HG02571 (cell line): ENCODE results near the gene FANCE.

Experiments used
- ATAC-seq: cut with Tn5 transposase; IDR thresholded peaks from one replicate; pipeline ENCODE4 v1.9.1; 2021; ENCODE audit warnings: mild to moderate bottlenecking, moderate library complexity; ENCODE audit not compliant: unreplicated experiment

FANCE gene, protein sequence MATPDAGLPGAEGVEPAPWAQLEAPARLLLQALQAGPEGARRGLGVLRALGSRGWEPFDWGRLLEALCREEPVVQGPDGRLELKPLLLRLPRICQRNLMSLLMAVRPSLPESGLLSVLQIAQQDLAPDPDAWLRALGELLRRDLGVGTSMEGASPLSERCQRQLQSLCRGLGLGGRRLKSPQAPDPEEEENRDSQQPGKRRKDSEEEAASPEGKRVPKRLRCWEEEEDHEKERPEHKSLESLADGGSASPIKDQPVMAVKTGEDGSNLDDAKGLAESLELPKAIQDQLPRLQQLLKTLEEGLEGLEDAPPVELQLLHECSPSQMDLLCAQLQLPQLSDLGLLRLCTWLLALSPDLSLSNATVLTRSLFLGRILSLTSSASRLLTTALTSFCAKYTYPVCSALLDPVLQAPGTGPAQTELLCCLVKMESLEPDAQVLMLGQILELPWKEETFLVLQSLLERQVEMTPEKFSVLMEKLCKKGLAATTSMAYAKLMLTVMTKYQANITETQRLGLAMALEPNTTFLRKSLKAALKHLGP

DNA sequence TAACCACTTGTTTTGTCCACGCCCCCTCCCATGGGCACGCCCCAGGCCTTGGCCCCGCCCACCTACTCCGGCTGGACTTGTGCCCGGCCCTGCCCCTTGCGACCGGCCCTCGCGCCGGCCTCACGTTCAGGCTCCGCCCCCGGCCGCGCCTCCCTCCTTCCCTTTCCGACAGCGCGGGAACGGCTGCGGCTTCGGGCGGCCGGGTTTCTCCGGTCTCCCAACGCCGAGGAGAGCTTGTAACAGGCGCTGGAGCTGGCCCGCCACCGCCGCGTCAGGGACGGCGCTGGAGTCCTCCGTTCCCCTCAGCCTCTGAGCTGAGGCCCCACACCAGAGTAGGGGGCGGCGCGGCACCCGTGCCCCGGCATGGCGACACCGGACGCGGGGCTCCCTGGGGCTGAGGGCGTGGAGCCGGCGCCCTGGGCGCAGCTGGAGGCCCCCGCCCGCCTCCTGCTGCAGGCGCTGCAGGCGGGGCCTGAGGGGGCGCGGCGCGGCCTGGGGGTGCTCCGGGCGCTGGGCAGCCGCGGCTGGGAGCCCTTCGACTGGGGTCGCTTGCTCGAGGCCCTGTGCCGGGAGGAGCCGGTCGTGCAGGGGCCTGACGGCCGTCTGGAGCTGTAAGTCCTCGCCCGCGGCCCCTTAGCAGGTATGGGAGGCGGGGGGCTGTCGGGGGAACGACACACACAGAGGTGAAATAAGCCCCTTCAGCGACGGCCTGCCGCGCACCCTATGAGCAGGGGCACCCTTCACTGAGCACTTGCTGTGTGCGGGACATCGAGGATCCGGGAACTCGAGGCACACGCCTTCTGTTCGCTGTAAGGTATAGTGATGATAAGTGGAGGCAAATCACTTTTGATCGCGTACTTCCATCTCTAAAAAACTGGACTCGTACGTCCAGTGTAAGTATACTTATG is at the start of gene FANCE:
Gene FANCE (plus strand): TSS at position 156 of the 908 bp plus-strand sequence. CDS start 208 bp downstream, at position 364.
- ATAC-seq: peak; percentile 79

DNA sequence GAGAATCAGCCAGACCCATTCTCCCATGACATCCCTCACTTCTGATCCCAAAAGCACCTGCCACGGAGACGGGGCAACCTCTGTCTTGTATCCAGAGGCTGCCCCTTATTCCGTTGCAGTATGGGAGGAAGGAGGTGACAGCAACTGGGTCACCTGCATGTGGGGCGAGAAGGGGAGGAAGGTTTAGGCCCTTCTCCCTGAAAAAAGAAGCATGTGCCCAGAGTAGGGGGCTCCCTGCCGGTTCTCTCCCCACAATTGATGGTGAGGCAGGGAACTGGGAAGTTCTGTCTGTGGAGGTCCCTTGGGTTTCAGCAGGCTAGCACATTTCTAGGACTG is 49.3 kb upstream of the FANCE start:
- no peak for ATAC-seq

DNA sequence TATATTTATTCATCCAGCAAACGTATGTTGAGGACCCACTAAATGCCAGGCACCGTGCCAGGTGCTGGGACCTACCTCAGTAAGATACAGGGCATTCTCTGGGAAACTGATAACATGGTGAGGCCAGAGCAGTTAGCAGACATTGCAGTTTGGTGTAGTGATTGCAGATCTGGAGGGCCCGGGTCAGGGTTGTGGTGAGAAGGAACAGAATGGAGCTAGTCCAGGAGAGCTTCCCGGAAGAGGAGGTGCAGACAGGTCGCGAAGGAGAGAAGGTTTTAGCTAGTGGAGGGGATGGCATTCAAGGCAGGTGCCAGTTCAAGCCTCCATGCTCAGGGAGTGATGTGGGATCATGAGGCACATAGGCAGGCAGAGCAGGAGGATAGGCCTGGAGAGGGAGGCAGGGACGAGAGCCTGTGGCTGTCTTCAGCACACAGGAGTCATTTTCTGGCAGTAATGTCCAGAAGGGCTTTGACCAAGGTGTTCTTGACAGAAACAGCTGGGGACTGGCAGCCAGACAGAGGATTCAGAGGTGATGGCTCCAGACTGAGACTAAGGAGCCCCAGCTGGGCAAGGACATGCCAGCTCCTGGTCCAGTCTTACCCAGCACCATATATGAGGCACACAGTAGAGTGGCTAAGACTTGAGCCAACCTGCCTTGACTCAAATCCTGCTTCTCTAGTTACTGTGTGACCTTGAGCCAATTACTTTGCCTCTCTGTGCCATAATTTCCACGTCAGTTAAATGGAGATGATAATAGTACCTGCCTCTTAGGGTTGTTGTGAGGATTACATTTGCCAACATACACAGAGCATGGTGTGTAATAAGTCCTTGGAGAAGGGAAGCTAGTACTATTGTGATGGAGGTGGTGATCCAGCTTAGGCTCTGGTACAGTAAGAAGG is 48.3 kb upstream of the FANCE start:
- ATAC-seq: no peak

DNA sequence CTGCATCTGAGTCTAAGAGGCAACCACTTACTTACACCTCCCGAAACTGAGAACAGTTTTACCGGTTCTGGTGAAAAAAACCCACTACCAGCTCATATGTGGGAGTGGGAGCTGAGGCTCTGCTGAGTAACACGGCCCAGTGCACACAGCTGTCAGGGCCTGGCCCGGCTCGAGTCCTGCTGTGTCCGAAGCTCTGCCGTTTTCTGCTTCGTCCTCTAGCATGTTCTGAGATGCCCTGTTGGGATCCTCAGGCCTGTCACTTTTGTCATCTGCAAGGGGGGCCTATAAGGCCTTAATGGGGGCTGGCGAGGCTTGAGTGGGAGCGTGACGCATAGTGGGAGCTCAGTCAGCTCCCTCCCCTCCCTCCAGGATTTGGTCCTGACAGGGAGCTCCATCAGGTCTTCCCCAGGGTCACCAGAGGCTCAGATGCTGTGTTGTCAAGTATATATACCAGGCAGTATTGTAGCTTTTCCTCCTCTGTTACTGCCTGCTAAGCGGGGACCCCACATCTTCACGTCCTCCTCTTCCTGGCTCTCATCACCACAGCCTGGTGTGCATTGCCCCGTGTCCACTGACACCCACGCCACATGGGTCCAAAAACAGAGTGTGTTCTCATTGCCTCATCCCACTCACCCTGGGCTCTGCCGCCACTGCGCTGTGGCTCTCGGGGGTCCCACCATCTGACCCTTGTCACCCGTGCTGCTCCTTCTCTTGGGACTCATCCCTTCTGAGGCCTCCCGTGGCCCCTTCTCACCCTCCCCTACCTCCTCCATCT is 45.2 kb upstream of the FANCE start:
- ATAC-seq: no peak

DNA sequence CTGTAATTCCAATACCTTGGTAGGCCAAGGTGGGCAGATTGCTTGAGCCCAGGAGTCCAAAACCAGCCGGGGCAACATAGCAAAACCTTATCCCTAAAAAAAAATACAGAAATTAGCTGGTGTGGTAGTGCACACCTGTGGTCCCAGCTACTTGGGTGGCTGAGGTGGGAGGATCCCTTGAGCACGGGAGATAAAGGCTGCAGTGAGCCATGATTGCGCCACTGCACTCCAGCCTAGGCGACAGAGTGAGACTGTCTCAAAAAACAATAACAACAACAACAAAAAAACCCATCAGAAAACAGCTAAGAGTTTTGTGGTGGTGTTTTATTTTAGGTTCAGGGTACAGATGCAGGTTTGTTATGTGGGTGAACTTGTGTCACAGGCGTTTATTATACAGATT is 42.9 kb upstream of the FANCE start:
- no peak for ATAC-seq

DNA sequence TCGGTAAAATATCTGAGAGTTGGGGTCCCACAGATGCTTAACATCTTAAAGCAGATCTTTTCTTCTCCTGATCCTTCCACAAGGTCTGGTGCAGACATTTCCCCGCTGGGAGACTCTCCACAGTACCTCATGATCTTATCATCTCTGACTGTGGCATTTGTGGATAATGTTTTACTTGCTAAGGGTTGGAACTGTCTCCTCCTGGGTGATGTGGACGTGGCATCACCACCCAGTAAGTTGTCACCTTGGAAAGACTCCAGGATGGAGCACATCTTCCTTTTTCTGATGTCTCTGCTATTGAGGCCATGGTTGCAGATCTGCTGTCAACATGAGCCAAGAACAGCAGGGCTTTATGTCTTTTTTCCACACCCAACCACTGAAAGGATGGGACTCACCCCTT is 42.0 kb upstream of the FANCE start:
- no peak for ATAC-seq

DNA sequence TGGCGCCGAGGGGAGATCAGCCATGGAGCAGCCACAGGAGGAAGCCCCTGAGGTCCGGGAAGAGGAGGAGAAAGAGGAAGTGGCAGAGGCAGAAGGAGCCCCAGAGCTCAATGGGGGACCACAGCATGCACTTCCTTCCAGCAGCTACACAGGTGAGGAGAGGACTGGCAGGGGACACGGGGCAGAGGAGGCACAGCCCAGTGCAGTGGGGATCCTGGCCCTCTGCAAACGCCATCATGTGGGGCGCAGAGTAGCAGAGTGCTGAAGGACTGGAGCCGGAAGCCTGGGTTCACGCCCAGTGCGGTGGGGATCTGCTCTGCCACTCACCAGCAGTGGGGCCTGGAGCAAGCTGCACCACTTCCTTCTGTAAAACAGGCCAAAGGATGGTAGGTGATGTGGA is 41.1 kb upstream of the FANCE start:
- ATAC-seq: no peak

DNA sequence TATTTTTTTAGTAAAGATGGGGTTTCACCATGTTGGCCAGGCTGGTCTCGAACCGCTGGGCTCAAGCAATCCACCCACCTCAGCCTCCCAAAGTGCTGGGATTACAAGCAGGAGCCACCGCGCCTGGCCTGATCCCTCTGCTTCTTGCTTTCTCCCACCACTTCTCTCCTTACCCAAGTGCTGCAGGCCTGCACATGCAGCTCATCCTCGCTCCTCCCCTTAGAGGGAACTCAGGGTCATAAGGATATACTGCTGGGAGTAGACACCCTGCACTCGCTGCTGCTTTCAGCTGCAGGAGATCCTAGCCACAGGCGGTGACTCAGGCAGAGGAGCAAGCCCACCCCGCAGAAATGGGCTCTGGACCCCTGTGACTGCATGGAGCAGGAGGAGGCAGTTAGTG is 40.0 kb upstream of the FANCE start:
- ATAC-seq: no peak

DNA sequence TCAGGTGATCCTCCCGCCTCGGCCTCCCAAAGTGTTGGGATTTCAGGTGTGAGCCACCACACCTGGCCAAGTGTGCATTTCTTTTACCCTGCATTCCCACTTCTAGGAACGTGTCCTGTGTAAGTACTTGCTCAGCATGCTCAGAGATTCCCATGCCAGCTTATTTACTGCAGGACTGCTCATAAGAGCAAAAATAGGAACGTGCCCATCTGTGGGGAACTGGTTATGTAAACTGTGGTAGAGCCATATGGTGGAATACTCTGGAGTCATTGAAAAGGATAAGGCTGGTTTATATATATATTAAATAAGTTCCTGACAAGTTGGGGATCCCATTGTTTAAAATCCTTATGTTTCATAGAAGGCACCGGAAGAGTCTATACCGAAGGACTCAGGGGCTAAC is 38.2 kb upstream of the FANCE start:
- no peak for ATAC-seq

DNA sequence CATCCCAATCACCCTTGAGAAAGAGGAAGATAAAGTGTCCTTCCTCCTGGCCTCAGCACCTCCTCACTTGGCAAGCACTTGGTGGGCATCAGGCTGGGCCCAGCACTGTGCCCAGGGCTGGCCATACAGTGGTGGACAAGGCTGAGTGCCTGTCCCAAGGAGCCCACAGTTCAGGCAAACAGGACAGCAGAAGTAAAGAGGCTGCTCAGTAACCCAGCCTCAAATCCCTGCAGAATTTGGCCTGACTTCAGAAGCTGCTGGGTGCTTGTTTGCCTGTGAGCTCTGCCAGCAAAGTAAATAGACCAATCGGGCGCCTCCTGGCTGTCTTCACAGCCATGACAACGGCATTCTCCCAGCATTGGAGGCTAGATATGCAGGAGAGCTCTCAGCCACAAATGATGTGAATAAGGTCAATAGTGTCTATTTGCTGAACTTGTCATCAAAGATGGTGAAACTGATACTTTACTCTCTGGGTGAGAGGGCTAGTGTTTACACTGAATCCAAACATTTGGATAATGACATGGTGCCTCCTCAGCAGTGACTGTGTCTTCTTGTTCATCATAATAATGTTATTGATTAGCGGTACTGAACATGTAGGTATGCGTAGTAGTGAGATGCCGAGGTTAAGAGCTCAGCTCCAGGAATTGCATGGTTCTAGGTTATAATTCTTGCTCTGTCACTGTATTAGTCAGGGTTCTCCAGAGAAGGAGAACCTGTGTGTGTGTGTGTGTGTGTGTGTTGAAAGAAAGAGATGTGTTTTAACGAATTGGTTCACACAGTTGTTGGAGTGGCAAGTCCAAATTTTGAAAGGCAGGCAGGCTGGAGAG is 36.9 kb upstream of the FANCE start:
- no peak for ATAC-seq

DNA sequence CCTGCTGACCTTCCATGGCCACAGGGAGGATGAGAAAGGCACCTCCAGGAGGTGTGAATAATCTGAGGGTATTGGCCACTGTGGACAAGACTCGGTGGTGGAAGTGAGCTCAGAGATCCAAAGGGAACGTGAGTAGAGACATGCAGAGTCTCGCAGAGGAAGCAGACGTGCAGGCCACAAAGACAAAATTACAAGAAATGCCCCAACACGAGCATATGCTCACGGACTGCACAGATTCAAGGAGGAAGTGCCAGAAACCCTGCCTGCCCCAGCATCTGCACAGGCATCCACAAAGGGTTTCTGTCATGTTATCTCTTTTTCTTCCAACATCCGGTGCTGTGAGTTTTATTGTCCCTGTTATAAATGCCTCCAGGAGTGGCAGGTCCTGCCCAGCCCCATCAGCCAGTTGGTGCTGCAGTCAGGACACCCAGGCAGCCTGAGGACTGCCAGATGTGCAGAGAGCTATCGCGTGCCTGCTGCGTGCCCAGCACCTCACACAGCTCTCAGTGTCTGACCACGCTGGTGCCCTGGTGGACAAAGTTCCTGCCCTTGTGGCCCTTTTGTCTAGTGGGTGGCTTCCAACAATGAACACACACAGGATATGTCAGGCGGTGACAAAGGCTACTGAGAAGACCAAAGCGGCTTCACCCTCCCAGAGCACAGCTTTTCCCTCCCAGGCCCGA is 34.0 kb upstream of the FANCE start:
- ATAC-seq: no peak

DNA sequence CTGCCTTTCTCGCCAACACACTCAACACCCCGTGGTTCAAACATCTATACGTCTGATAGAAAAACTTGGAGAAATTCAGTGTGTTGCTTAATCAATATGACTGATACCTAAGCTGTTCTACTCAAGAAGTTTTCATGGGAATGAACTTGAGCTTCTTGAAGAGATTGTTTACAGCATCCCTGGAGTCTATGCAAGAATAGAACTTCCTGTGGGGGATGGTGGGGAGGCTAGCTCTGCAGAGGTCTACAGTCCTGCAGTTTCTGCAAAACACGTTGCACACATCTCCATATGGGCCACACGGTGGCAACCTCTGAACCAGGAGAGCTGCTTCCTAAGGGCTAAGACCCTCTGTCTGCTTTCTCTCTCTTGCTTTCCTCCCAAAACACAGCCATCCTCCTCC is 32.7 kb upstream of the FANCE start:
- no peak for ATAC-seq

DNA sequence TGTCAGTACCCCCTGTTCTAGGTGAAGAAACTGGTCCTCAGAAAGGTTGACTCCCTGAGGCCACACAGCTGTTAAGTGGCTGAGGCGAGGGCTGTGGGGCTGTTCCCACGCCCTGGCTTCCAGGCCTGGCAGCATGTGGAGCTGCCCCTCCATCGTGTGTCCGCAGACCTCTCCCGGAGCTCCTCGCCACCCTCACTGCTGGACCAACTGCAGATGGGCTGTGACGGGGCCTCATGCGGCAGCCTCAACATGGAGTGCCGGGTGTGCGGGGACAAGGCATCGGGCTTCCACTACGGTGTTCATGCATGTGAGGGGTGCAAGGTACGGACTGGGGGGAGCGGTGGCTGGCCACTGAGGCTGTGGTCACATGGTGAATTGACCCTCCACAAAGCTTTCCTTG is 32.2 kb upstream of the FANCE start:
- ATAC-seq: no peak

DNA sequence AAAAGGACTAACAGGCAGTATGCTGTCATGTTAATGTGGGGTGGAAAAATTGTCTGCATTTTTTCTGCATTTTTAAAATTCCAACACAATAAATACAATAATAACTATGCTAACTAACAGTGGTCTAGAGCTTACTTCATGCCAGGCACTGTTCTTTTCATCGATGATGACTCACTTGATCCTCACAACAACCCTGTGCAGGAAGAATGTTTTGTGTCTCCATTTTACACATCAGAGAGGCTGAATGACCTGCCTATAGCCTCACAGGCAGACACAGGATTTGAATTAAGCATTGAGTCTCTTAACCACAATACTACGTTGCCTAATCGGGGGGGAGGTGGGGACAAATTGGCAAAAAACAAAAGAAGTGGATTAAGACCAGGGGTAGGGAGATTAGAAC is 26.9 kb upstream of the FANCE start:
- no peak for ATAC-seq

DNA sequence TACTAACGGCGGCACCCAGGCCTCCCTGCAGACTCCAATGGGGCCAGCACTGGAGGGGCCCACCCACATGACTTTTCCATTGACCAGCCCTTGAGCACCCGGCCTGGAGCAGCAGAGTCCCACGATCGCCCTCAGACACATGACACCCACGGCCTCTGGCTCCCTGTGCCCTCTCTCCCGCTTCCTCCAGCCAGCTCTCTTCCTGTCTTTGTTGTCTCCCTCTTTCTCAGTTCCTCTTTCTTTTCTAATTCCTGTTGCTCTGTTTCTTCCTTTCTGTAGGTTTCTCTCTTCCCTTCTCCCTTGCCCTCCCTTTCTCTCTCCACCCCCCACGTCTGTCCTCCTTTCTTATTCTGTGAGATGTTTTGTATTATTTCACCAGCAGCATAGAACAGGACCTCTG is 26.1 kb upstream of the FANCE start:
- no peak for ATAC-seq

DNA sequence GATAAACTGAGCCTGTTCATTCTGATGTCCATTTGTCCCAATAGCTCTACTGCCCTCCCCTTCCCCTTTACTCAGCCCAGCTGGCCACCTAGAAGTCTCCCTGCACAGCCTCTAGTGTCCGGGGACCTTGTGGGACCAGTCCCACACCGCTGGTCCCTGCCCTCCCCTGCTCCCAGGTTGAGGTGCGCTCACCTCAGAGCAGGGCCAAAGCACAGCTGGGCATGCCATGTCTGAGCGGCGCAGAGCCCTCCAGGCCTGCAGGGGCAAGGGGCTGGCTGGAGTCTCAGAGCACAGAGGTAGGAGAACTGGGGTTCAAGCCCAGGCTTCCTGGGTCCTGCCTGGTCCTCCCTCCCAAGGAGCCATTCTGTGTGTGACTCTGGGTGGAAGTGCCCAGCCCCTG is 24.7 kb upstream of the FANCE start:
- ATAC-seq: no peak

DNA sequence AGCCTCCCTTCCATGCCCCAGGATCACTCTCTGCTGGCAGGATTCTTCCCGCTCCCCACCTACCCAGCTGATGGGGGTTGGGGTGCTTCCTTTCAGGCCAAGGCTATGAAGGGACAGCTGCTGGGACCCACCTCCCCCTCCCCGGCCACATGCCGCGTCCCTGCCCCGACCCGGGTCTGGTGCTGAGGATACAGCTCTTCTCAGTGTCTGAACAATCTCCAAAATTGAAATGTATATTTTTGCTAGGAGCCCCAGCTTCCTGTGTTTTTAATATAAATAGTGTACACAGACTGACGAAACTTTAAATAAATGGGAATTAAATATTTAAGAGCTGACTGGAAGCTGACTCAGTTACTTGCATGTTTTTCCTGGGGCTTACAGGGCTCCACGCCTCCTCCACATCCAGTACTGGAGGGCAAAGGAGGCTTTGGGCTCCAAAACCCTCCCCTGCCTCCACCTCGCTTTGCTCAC is 24.3 kb upstream of the FANCE start:
- no peak for ATAC-seq

DNA sequence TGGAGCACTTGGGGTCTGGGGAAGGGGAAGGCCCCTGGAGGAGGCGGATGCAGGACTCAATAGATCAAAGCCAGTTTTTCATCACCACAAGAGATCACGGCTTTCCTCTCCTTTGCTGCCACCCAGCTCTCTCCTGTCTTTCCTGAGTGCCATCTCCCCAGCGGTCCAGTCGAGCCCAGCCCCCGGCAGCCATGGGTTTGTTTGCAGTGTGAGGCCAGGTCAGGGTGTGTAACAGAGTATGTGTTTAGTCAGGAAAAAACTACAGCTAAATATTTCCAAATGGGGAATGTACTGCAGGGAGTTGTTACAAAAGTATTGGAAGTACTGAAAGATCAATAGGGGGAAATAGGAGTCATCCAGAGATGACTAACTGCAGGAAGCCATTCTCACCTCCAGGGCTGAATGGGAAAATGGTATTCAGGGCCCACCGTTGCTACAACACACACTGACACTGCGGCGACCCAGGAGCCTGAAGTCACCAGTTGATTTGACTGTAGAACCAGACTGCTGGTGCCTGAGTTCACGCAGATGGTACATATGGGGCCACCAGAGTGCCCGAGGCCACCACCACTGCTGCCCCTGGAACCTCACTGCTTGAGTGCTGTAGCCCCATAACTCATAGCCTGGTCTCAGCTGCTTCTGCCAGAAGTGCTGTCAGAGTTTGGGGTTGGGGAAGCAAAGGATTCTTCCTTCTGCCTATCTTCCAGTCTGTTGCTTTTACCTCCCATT is 23.6 kb upstream of the FANCE start:
- ATAC-seq: no peak
